GM12873 (cell line): ENCODE data around the gene COX4I2.

Experiments used
- CTCF ChIP-seq: IDR thresholded peaks from 2 replicates; pipeline ENCODE4 v1.5.1; 2012; ENCODE audit warnings: low read depth, mild to moderate bottlenecking, moderate library complexity, low read length, control low read depth; ENCODE audit not compliant: insufficient read depth; ENCODE audit errors: missing control alignments

The COX4I2 gene

DNA sequence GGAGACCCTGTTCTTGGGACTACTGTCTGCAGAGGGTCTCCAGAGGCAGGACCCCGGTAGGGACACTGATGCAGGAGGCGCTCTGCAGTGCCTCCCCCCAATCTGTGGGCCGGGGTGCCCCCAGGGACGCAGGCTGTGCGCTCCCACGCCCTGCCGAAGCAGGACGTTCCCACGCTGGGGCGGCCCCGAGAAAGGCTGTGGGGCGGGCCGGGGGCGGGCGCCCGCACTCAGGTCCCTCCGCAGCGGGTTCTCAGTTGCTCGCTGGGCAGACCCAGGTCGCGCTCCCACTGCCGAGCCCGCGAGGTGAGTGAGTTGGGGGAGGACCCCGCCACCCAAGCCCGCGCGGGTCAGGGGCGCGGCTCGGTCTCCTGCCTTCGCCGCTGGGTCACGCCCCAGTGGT, at the start of gene COX4I2:
TSS of gene COX4I2 (plus strand) at position 253 of the 400 bp plus-strand sequence. CDS start 1,106 bp downstream, outside the sequence.
- no peak for TF ChIP-seq CTCF

- no peak for TF ChIP-seq CTCF
These were observed 46.9 kb upstream of the COX4I2 start for GRCh38 chr20:31590717-31591225.

- no peak for TF ChIP-seq CTCF
These were observed 44.3 kb upstream of the COX4I2 start for GRCh38 chr20:31593221-31594001.

- TF ChIP-seq CTCF, result no peak
These were observed 43.6 kb upstream of the COX4I2 start for GRCh38 chr20:31594002-31594557.

DNA sequence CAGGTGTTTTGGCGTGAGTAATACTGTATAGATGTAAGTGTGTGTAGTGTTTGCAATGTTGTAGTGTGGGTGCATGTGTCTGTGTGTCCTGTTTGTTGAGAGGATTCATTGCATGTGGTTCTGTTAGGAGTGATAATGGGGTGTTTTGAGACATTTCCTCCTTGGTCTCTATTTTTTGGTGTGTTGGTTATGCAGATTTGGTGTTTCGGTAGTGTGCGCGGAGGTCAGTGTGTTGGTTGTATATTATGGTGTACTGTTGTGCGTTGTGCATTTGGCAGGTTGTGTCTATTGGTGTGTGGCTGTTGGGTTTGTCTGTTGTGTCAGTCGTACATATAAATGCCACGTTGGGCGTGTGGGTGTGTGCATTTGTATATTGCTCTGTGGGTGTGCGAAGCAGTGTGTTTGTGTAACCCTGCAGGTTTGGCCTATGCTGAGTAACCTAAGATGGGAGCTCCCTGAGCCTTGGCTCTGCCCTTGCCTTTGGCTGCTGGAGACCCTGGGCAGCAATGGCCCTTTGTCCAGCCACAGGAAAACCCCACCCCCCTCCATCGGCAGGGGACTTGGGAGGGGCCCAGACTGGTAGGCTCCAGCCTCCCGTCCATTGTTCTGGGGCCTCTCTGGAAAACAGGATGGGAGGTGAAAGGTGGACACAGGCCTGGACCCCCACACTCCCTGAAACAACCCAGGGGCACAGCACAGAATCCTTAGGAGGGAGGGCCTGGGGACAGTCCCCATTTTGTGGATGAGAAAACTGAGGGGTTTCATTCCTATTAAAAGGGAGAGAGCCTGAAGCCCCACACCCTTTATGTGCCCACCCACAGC, 42.9 kb upstream of the COX4I2 start:
- TF ChIP-seq CTCF, result no peak

GRCh38 chr20:31595380-31595653, 42.4 kb upstream of the COX4I2 start:
- TF ChIP-seq CTCF, result no peak

DNA sequence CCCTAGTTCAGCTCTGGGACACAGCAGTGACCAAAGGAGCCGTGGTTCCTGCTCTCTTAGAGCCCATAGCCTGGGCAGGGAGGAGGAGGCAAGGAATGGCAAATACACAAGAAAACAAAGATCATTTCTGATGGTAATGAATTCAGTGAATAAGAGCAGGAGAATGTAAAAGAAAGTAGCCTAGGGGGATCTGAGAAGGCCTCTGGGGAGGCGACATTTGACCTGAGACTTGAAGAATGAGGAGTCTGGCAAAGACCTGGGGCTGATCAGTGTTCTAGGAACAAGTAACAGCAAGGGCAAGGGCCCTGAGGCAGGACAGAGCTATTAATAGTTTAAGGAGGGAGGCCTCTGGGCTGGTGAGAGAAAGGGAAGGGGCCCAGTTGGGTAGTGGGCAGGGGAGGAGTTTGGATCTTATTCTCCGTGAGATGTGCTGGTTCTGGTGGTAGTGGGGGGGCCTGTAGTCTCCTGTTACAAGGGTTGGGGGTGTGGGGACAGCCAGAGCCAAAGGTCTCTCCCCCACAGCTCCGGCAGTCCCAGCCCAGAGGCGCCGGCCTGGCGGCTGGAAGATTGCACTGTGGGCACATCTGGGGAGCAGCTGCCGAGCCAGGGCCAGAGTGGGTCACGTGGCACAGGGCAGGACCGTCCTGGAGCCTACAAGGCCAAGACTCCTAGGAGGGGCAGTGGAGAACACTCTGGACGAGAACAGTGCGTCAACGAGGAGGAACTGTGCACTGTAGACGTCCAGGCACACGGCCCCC, 41.9 kb upstream of the COX4I2 start:
- no peak for TF ChIP-seq CTCF
